ENCODE data around the gene BUD13. TPM values are rescaled to one million over a fixed set of nuclear protein-coding genes. Genes with fewer than 3 reads are reported as not detected.

Gene BUD13
- total and polyA plus RNA-seq, 2 of the 13 experiments (the other 11 are each of a cell fraction or from before 2014, with no cell fraction given), result 13.3 to 25.9 TPM

DNA sequence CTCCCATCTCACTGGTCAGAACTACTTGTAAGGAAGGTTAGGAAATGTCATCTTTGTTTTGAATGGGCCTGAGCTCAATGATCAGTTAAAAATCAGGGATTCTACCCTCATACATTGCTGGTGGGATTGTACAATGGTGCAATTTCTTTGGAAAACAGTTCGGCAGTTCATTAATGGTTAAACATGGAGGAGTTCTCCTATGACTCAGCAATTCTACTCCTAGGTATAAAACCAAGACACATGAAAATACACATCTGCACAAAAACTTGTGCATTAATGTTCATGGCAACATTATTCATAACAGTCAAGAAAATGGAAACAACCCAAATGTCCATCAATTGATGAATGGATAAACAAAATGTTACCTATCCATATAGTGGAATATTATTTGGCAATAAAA is 23.8 kb upstream of the BUD13 start (continued):
- TF ChIP-seq, protein P1, sequence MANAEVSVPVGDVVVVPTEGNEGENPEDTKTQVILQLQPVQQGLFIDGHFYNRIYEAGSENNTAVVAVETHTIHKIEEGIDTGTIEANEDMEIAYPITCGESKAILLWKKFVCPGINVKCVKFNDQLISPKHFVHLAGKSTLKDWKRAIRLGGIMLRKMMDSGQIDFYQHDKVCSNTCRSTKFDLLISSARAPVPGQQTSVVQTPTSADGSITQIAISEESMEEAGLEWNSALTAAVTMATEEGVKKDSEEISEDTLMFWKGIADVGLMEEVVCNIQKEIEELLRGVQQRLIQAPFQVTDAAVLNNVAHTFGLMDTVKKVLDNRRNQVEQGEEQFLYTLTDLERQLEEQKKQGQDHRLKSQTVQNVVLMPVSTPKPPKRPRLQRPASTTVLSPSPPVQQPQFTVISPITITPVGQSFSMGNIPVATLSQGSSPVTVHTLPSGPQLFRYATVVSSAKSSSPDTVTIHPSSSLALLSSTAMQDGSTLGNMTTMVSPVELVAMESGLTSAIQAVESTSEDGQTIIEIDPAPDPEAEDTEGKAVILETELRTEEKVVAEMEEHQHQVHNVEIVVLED (CRISPR knock-in tag; IDR thresholded peaks at IDR 0.05; ENCODE audit: borderline replicate concordance), result no peak
- TF ChIP-seq RXRB (CRISPR knock-in tag; IDR thresholded peaks at IDR 0.05; ENCODE audit: borderline replicate concordance) (no peak), ZNF317 (CRISPR knock-in tag; IDR thresholded peaks at IDR 0.05) (no peak), NPAS2 (CRISPR knock-in tag; IDR thresholded peaks at IDR 0.05; ENCODE audit: borderline replicate concordance) (no peak), GATAD1 (CRISPR knock-in tag; IDR thresholded peaks at IDR 0.05) (no peak), GTF3A (CRISPR knock-in tag; conservative IDR thresholded peaks at IDR 0.05) (no peak), EEA1 (CRISPR knock-in tag; IDR thresholded peaks at IDR 0.05; ENCODE audit: borderline replicate concordance) (no peak), ZNF782 (CRISPR knock-in tag; IDR thresholded peaks at IDR 0.05; ENCODE audit: borderline replicate concordance) (no peak), PLSCR1 (CRISPR knock-in tag; IDR thresholded peaks at IDR 0.05; ENCODE audit: borderline replicate concordance) (no peak), BRCA1 (CRISPR knock-in tag; IDR thresholded peaks at IDR 0.05) (no peak), FOXK1 (CRISPR knock-in tag; IDR thresholded peaks at IDR 0.05; ENCODE audit: borderline replicate concordance, low read depth) (no peak), ZNF841 (CRISPR knock-in tag; IDR thresholded peaks at IDR 0.05; ENCODE audit: borderline replicate concordance) (no peak), ZNF607 (CRISPR knock-in tag; IDR thresholded peaks at IDR 0.05; ENCODE audit: borderline replicate concordance) (no peak), MTA3 (CRISPR knock-in tag; IDR thresholded peaks at IDR 0.05) (no peak), ZNF350 (CRISPR knock-in tag; IDR thresholded peaks at IDR 0.05; ENCODE audit: borderline replicate concordance, low read depth) (no peak), ZNF329 (CRISPR knock-in tag; IDR thresholded peaks at IDR 0.05; ENCODE audit: low read depth) (no peak), ZNF207 (IDR thresholded peaks at IDR 0.05; ENCODE audit: borderline replicate concordance) (no peak), MAFK (conservative IDR thresholded peaks at IDR 0.05 in 1 of 2, IDR thresholded peaks at IDR 0.05 in 1 of 2; ENCODE audit: low read length in 2 of 2) (peak; percentile 87 to 90), NFE2 (CRISPR knock-in tag; IDR thresholded peaks at IDR 0.05) (peak; percentile 60; the same call in 1 of the 2 replicates), HNRNPL (IDR thresholded peaks at IDR 0.05; ENCODE audit: low read depth, low read length) (no peak), ZNF850 (CRISPR knock-in tag; conservative IDR thresholded peaks at IDR 0.05) (no peak)
- TF ChIP-seq, protein P2, sequence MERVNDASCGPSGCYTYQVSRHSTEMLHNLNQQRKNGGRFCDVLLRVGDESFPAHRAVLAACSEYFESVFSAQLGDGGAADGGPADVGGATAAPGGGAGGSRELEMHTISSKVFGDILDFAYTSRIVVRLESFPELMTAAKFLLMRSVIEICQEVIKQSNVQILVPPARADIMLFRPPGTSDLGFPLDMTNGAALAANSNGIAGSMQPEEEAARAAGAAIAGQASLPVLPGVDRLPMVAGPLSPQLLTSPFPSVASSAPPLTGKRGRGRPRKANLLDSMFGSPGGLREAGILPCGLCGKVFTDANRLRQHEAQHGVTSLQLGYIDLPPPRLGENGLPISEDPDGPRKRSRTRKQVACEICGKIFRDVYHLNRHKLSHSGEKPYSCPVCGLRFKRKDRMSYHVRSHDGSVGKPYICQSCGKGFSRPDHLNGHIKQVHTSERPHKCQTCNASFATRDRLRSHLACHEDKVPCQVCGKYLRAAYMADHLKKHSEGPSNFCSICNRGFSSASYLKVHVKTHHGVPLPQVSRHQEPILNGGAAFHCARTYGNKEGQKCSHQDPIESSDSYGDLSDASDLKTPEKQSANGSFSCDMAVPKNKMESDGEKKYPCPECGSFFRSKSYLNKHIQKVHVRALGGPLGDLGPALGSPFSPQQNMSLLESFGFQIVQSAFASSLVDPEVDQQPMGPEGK (CRISPR knock-in tag; IDR thresholded peaks at IDR 0.05), result no peak
- TF ChIP-seq, protein P3, sequence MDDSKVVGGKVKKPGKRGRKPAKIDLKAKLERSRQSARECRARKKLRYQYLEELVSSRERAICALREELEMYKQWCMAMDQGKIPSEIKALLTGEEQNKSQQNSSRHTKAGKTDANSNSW (CRISPR knock-in tag; IDR thresholded peaks at IDR 0.05; ENCODE audit: borderline replicate concordance), result no peak
- TF ChIP-seq, protein P4, sequence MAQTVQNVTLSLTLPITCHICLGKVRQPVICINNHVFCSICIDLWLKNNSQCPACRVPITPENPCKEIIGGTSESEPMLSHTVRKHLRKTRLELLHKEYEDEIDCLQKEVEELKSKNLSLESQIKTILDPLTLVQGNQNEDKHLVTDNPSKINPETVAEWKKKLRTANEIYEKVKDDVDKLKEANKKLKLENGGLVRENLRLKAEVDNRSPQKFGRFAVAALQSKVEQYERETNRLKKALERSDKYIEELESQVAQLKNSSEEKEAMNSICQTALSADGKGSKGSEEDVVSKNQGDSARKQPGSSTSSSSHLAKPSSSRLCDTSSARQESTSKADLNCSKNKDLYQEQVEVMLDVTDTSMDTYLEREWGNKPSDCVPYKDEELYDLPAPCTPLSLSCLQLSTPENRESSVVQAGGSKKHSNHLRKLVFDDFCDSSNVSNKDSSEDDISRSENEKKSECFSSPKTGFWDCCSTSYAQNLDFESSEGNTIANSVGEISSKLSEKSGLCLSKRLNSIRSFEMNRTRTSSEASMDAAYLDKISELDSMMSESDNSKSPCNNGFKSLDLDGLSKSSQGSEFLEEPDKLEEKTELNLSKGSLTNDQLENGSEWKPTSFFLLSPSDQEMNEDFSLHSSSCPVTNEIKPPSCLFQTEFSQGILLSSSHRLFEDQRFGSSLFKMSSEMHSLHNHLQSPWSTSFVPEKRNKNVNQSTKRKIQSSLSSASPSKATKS (CRISPR knock-in tag; IDR thresholded peaks at IDR 0.05), result no peak

Measured in HepG2 (cell line).